ENCODE measurements around the gene SULT1A2. TPM values are rescaled to one million over a fixed set of nuclear protein-coding genes. Genes with fewer than 3 reads are reported as not detected.
"Not testable (repeated sequence)": the region's sequence is repeated elsewhere in the genome, so short reads cannot be mapped to it uniquely, and the experiment has no call there.

SULT1A2 gene
- polyA plus RNA-seq (ENCODE audit: insufficient read length in 3 of 3): 1 to 10 TPM in 2 of 3 donors, under 1 TPM in 1; 0.81 to 3.1 (median 2.7) TPM
- long read RNA-seq, donor 1: 0 reads
- long read RNA-seq, donor 2, partial matches to known transcripts: 0 of 1 reads
- long read RNA-seq, donor 2, other reads (novel, unspliced or antisense): 0 of 1 reads
- long read RNA-seq, donor 3: 0 reads
- long read RNA-seq, donor 4, partial matches to known transcripts: 0 of 2 reads
- long read RNA-seq, donor 4, other reads (novel, unspliced or antisense): 0 of 2 reads
- long read RNA-seq, donor 5: 0 reads
- long read RNA-seq, donor 6: 0 reads
- long read RNA-seq, donor 7, partial matches to known transcripts: 0 of 1 reads
- long read RNA-seq, donor 7, other reads (novel, unspliced or antisense): 0 of 1 reads
- long read RNA-seq, donor 8: 0 reads
- long read RNA-seq, donor 9: 0 reads
- long read RNA-seq, donor 10: 0 reads
- long read RNA-seq, donor 11: 0 reads
- long read RNA-seq, donor 12: 0 reads
- long read RNA-seq, donor 13: 0 reads
- long read RNA-seq, donor 14: 0 reads
- long read RNA-seq, donor 15: 0 reads
- long read RNA-seq, donor 16: 0 reads

GRCh38 chr16:28596840-28597691, at the start of gene SULT1A2:
SULT1A2 (minus strand) TSS chr16:28597050; CDS start chr16:28595930, 1,120 bp downstream.
- peak; percentile 56 for DNase-seq

GRCh38 chr16:28639959-28640358, 43.1 kb upstream of the SULT1A2 start:
- not testable (repeated sequence) for DNase-seq

GRCh38 chr16:28638359-28638758, 41.5 kb upstream of the SULT1A2 start:
- not testable (repeated sequence) for DNase-seq

- DNase-seq: not testable (repeated sequence)
These were observed 40.9 kb upstream of the SULT1A2 start, which contains the start of gene NPIPB8 for GRCh38 chr16:28637765-28638164. NPIPB8 (plus strand) TSS chr16:28638065; CDS start chr16:28638361, 296 bp downstream.

- DNase-seq: not testable (repeated sequence)
These were observed 39.4 kb upstream of the SULT1A2 start for GRCh38 chr16:28636093-28636823.

GRCh38 chr16:28630905-28631304, 34.1 kb upstream of the SULT1A2 start:
- not testable (repeated sequence) for DNase-seq

GRCh38 chr16:28623172-28623711, 26.4 kb upstream of the SULT1A2 start:
- DNase-seq: peak; percentile 29

GRCh38 chr16:28622532-28623171, 25.8 kb upstream of the SULT1A2 start:
- not testable (repeated sequence) for DNase-seq

GRCh38 chr16:28621481-28622155, 24.8 kb upstream of the SULT1A2 start:
- no peak for DNase-seq

- not testable (repeated sequence) for DNase-seq
These were observed 23.5 kb upstream of the SULT1A2 start for GRCh38 chr16:28620316-28620715.

GRCh38 chr16:28617874-28618273, 21.0 kb upstream of the SULT1A2 start:
- DNase-seq: peak; percentile 57

- DNase-seq: no peak
These were observed 19.8 kb upstream of the SULT1A2 start for GRCh38 chr16:28616636-28617035.

GRCh38 chr16:28616224-28616577, 19.4 kb upstream of the SULT1A2 start:
- DNase-seq: not testable (repeated sequence)

GRCh38 chr16:28615486-28616223, 18.8 kb upstream of the SULT1A2 start:
- DNase-seq: not testable (repeated sequence)

- not testable (repeated sequence) for DNase-seq
These were observed 17.7 kb upstream of the SULT1A2 start for GRCh38 chr16:28614561-28614960.

- DNase-seq: not testable (repeated sequence)
These were observed 17.1 kb upstream of the SULT1A2 start for GRCh38 chr16:28613912-28614311.

GRCh38 chr16:28612359-28613280, 15.8 kb upstream of the SULT1A2 start:
- DNase-seq: not testable (repeated sequence)

- peak; percentile 8 for DNase-seq
These were observed 13.8 kb upstream of the SULT1A2 start for GRCh38 chr16:28610595-28611191.
